Measurements from ENCODE around the gene TCF7. TPM values are rescaled to one million over a fixed set of nuclear protein-coding genes. Genes with fewer than 3 reads are reported as not detected.

TCF7 gene
- total and polyA plus RNA-seq, 2 of the 13 experiments (the other 11 are each of a cell fraction or from before 2014, with no cell fraction given) = 6.3 to 6.8 TPM

- TF ChIP-seq ARNT2 (CRISPR knock-in tag; IDR thresholded peaks at IDR 0.05; ENCODE audit: low read depth) (0 out of 2 replicates have a peak, but pooled peaks have one; percentile 5), ZNF557 (CRISPR knock-in tag; IDR thresholded peaks at IDR 0.05) (no peak), ZNF235 (CRISPR knock-in tag; IDR thresholded peaks at IDR 0.05; ENCODE audit: borderline replicate concordance) (no peak), CENPT (CRISPR knock-in tag; IDR thresholded peaks at IDR 0.05; ENCODE audit: low read depth) (no peak), ZNF558 (CRISPR knock-in tag; IDR thresholded peaks at IDR 0.05; ENCODE audit: borderline replicate concordance) (no peak), HNRNPH1 (optimal IDR thresholded peaks at IDR 0.05; ENCODE audit: low read depth, low read length) (no peak), SMAD9 (CRISPR knock-in tag; IDR thresholded peaks at IDR 0.05) (no peak), ZNF225 (CRISPR knock-in tag; IDR thresholded peaks at IDR 0.05) (no peak), ZFYVE20 (CRISPR knock-in tag; IDR thresholded peaks at IDR 0.05; ENCODE audit: borderline replicate concordance, low read depth) (no peak), ZEB1 (IDR thresholded peaks at IDR 0.05; ENCODE audit: insufficient replicate concordance, low read depth) (no peak), ZSCAN21 (CRISPR knock-in tag; IDR thresholded peaks at IDR 0.05; ENCODE audit: borderline replicate concordance) (peak; percentile 31; the same call in 1 of the 2 replicates), ZNF713 (CRISPR knock-in tag; IDR thresholded peaks at IDR 0.05) (no peak), KDM5A (IDR thresholded peaks at IDR 0.05; ENCODE audit: borderline replicate concordance, low read length) (no peak), ADNP (CRISPR knock-in tag; IDR thresholded peaks at IDR 0.05) (no peak), SRSF4 (IDR thresholded peaks at IDR 0.05; ENCODE audit: low read depth, low read length, poor library complexity, severe bottlenecking) (no peak), RBM22 (optimal IDR thresholded peaks at IDR 0.05; ENCODE audit: low read length) (no peak), SMARCC2 (IDR thresholded peaks at IDR 0.05) (no peak), SETDB1 (CRISPR knock-in tag; IDR thresholded peaks at IDR 0.05; ENCODE audit: borderline replicate concordance) (no peak), ZBTB10 (CRISPR knock-in tag; IDR thresholded peaks at IDR 0.05; ENCODE audit: borderline replicate concordance) (no peak), ZNF598 (CRISPR knock-in tag; IDR thresholded peaks at IDR 0.05; ENCODE audit: borderline replicate concordance) (no peak), GABPA (IDR thresholded peaks at IDR 0.05; ENCODE audit: low read depth, low read length) (no peak), GABPA (CRISPR knock-in tag; IDR thresholded peaks at IDR 0.05; ENCODE audit: low read depth) (no peak), FOXA3 (CRISPR knock-in tag; IDR thresholded peaks at IDR 0.05) (0 out of 2 replicates have a peak, but pooled peaks have one; percentile 12), NFRKB (IDR thresholded peaks at IDR 0.05) (no peak), DMAP1 (CRISPR knock-in tag; IDR thresholded peaks at IDR 0.05) (no peak)
- TF ChIP-seq, protein P1, sequence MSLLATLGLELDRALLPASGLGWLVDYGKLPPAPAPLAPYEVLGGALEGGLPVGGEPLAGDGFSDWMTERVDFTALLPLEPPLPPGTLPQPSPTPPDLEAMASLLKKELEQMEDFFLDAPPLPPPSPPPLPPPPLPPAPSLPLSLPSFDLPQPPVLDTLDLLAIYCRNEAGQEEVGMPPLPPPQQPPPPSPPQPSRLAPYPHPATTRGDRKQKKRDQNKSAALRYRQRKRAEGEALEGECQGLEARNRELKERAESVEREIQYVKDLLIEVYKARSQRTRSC (CRISPR knock-in tag; IDR thresholded peaks at IDR 0.05; ENCODE audit: low read depth) = no peak
- TF ChIP-seq, protein P2, sequence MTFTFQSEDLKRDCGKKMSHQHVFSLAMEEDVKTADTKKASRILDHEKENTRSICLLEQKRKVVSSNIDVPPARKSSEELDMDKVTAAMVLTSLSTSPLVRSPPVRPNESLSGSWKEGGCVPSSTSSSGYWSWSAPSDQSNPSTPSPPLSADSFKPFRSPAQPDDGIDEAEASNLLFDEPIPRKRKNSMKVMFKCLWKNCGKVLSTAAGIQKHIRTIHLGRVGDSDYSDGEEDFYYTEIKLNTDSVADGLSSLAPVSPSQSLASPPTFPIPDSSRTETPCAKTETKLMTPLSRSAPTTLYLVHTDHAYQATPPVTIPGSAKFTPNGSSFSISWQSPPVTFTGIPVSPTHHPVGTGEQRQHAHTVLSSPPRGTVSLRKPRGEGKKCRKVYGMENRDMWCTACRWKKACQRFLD (CRISPR knock-in tag; IDR thresholded peaks at IDR 0.05; ENCODE audit: borderline replicate concordance) = no peak
These were observed 70.0 kb downstream of the TCF7 start (continued) for GRCh38 chr5:134184155-134185135.

All from HepG2 (cell line).